B cell (primary cell): ENCODE data around the gene CSMD2. TPM values are rescaled to one million over a fixed set of nuclear protein-coding genes. Genes with fewer than 3 reads are reported as not detected.

Source experiments
- ATAC-seq: fragments of 200-7000 bp; cut with Tn5 transposase; one replicate; pipeline ENCODE4 v1.10.0; 2021; ENCODE audit warnings: low read depth, mild to moderate bottlenecking, moderate number of reproducible peaks, moderate library complexity
- CTCF ChIA-PET: fragments of 350-600 bp; sonication (Branson Sonifier 250); formaldehyde crosslinking; loops from one replicate; lab custom pipeline; 2021; ENCODE audit warnings: antibody characterized with exemption, inconsistent platforms; lab: Charles Lee
- POLR2A ChIA-PET: fragments of 350-600 bp; sonication (Branson Sonifier 250); formaldehyde crosslinking; loops from one replicate; lab custom pipeline; 2021; ENCODE audit warnings: antibody characterized with exemption; lab: Charles Lee
- DNase-seq: peaks from one replicate; pipeline ENCODE4 v3.0.0; 2013
- H2AFZ ChIP-seq: 2 replicates; pipeline ENCODE4 v1.6.1; 2012; ENCODE audit warnings: mild to moderate bottlenecking, low read depth, low read length; ENCODE audit not compliant: insufficient read depth, poor library complexity, severe bottlenecking
- H3K27ac ChIP-seq, 2 donors: 1 replicate in 1 of 2; 2 replicates in 1 of 2; pipeline ENCODE4 v1.5.1; 2012 to 2013; ENCODE audit warnings: low read length in 2 of 2, mild to moderate bottlenecking in 2 of 2, moderate library complexity in 1 of 2
- H3K27me3 ChIP-seq, 4 experiments: fragments of 200-600 bp in 1 of 4; sonication (generic) in 1 of 4; replicated peaks in 1 of 4; 1 replicate in 2 of 4; 2 replicates in 2 of 4; pipeline versions ENCODE4 v1.6.1 to v1.7.0; 2013 to 2016; ENCODE audit warnings: low read length in 3 of 4, mild to moderate bottlenecking in 2 of 4, mixed read lengths in 1 of 4, moderate library complexity in 1 of 4; ENCODE audit not compliant: insufficient read depth in 4 of 4, control insufficient read depth in 3 of 4; ENCODE audit errors: control extremely low read depth in 1 of 4
- H3K36me3 ChIP-seq, 2 experiments: replicated peaks in 1 of 2; 1 replicate in 1 of 2; 2 replicates in 1 of 2; pipeline versions ENCODE4 v1.6.1 to v1.7.1; 2013; ENCODE audit warnings: low read length in 1 of 2; ENCODE audit not compliant: insufficient read depth in 2 of 2, control insufficient read depth in 1 of 2; ENCODE audit errors: control extremely low read depth in 1 of 2, extremely low read depth in 1 of 2
- H3K4me1 ChIP-seq, 2 donors: fragments of 200-600 bp in 1 of 2; sonication (generic) in 1 of 2; 1 replicate in 1 of 2; 2 replicates in 1 of 2; pipeline versions ENCODE4 v1.5.1 to v1.6.1; 2013 to 2017; ENCODE audit warnings: low read length in 2 of 2; ENCODE audit not compliant: control insufficient read depth in 2 of 2, insufficient read depth in 2 of 2
- H3K4me2 ChIP-seq: replicated peaks from 2 replicates; pipeline ENCODE3; 2012; ENCODE audit warnings: mild to moderate bottlenecking, low read depth, low read length; ENCODE audit not compliant: poor library complexity, severe bottlenecking
- H3K4me3 ChIP-seq, 5 experiments: fragments of 200-600 bp in 1 of 5; sonication (generic) in 1 of 5; 1 replicate in 3 of 5; 2 replicates in 2 of 5; pipeline versions ENCODE4 v1.5.1 to v1.7.0; 2011 to 2016; ENCODE audit warnings: low read length in 4 of 5, mild to moderate bottlenecking in 4 of 5, low read depth in 2 of 5, control low read depth in 1 of 5, moderate library complexity in 1 of 5; ENCODE audit not compliant: insufficient read depth in 1 of 5; ENCODE audit errors: control extremely low read depth in 1 of 5, extremely low read depth in 1 of 5
- H3K79me2 ChIP-seq: fragments of 200-600 bp; sonication (generic); one replicate; pipeline ENCODE4 v1.6.0; 2016; ENCODE audit warnings: low read length; ENCODE audit not compliant: control insufficient read depth, insufficient read depth
- H3K9ac ChIP-seq: fragments of 200-600 bp; sonication (generic); 2 replicates; pipeline ENCODE4 v1.6.1; 2017; ENCODE audit warnings: mild to moderate bottlenecking, low read length, moderate library complexity
- H3K9me3 ChIP-seq, 3 donors: one replicate each; pipeline versions ENCODE4 v1.6.1 to v1.7.1; 2013; ENCODE audit warnings: low read length in 2 of 3; ENCODE audit not compliant: control insufficient read depth in 2 of 3, insufficient read depth in 1 of 3; ENCODE audit errors: control extremely low read depth in 1 of 3
- H4K20me1 ChIP-seq: 2 replicates; pipeline ENCODE4 v1.6.0; 2012; ENCODE audit warnings: mild to moderate bottlenecking, low read length; ENCODE audit not compliant: insufficient read depth, control insufficient read depth, poor library complexity, severe bottlenecking
- H3K27ac Mint-ChIP-seq: one replicate; pipeline ENCODE4 v1.8.0; 2021; ENCODE audit warnings: mixed read lengths
- H3K27me3 Mint-ChIP-seq: one replicate; pipeline ENCODE4 v1.8.0; 2021; ENCODE audit warnings: mixed read lengths
- H3K4me1 Mint-ChIP-seq: one replicate; pipeline ENCODE4 v1.8.0; 2021; ENCODE audit warnings: mixed read lengths
- H3K4me3 Mint-ChIP-seq: one replicate; pipeline ENCODE4 v1.8.0; 2021; ENCODE audit warnings: mixed read lengths
- H3K9me3 Mint-ChIP-seq: one replicate; pipeline ENCODE4 v1.8.0; 2022; ENCODE audit warnings: mixed read lengths; ENCODE audit not compliant: insufficient read depth
- EZH2 ChIP-seq: IDR thresholded peaks from 2 replicates; pipeline ENCODE4 v1.6.1; 2012; ENCODE audit warnings: borderline replicate concordance, low read depth, mild to moderate bottlenecking, moderate library complexity, low read length; ENCODE audit not compliant: insufficient read depth, poor library complexity, severe bottlenecking
- WGBS: methylation state at CpG from one replicate; pipeline ENCODE4 v1.1.5; 2013; ENCODE audit warnings: missing lambda C conversion rate; ENCODE audit not compliant: insufficient coverage; 5-methylcytosine and 5-hydroxymethylcytosine counted together
- intact Hi-C: fragments of 100-400 bp; cut with micrococcal nuclease; formaldehyde crosslinking; loops from one replicate; pipeline ENCODE4 v1.10.0; 2022
- polyA plus RNA-seq: library from polyadenylated mRNA; depleted of rRNA; stranded (reverse); fragments of >200 nt; gene quantifications from 2 replicates; pipeline ENCODE4 v1.2.3, GENCODE V29; 2012
- total RNA-seq, 2 donors: library from RNA; stranded (reverse); fragments of 120-200 nt in 1 of 2; gene quantifications; 1 replicate in 1 of 2; 2 replicates in 1 of 2; pipeline versions ENCODE4 v1.2.3 to v1.2.4, GENCODE V29; 2013 to 2022
- TF ChIP-seq, protein P1 (sequence below): fragments of 200-600 bp; IDR thresholded peaks from one replicate; pipeline ENCODE4 v1.8.0; 2022; ENCODE audit warnings: antibody characterized with exemption, mild to moderate bottlenecking

CSMD2 gene
- total and polyA plus RNA-seq, 2 donors (not counting 1 experiment from before 2014, with no cell fraction given), result not detected

DNA sequence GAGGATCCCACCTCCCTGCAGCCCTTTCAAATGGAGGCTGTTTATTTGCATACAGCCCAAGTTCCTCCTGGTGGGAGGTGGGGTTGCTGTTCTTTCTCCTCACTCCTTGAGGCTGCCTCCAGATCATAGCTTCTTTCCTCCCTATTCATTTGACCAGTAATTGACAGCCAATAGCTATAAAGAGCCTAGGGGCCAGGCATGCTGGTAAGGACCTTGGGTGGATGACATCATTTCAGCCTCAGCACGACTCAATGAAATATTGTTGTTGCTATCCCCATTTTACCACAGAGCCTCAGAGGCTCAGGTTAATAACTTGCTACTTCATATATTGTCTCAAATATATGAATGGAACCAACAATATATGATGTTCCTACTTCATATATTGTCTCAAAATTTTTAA lies 661.5 kb downstream of the CSMD2 start:
- peaks cover 10% of the 10 kb centered on the region for H3K4me1 Mint-ChIP-seq
- H3K27me3 Mint-ChIP-seq, result no peaks in the 10 kb centered on the region
- peaks cover 2% of the 10 kb centered on the region for H3K9me3 Mint-ChIP-seq
- no peak overlapping the region for H3K4me3 Mint-ChIP-seq
- no peak for ATAC-seq
- H3K27ac Mint-ChIP-seq, result no peak overlapping the region
- no CpG with 5 or more reads among the region's 1 CpG for WGBS
- H3K27me3 ChIP-seq, result no peaks in the 10 kb centered on the region
- H3K9ac ChIP-seq, result no peak overlapping the region
- TF ChIP-seq, protein P1, sequence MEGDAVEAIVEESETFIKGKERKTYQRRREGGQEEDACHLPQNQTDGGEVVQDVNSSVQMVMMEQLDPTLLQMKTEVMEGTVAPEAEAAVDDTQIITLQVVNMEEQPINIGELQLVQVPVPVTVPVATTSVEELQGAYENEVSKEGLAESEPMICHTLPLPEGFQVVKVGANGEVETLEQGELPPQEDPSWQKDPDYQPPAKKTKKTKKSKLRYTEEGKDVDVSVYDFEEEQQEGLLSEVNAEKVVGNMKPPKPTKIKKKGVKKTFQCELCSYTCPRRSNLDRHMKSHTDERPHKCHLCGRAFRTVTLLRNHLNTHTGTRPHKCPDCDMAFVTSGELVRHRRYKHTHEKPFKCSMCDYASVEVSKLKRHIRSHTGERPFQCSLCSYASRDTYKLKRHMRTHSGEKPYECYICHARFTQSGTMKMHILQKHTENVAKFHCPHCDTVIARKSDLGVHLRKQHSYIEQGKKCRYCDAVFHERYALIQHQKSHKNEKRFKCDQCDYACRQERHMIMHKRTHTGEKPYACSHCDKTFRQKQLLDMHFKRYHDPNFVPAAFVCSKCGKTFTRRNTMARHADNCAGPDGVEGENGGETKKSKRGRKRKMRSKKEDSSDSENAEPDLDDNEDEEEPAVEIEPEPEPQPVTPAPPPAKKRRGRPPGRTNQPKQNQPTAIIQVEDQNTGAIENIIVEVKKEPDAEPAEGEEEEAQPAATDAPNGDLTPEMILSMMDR, result no peak
- no peak for TF ChIP-seq EZH2
- no peaks in the 10 kb centered on the region for H3K36me3 ChIP-seq
- H3K4me1 ChIP-seq, result peaks cover 0 to 6% of the 10 kb centered on the region in 2 donors
- H3K27ac ChIP-seq, result no peak overlapping the region
- POLR2A ChIA-PET, result no interaction called here
- no peak overlapping the region for H2AFZ ChIP-seq
- no peaks in the 10 kb centered on the region for H4K20me1 ChIP-seq
- CTCF ChIA-PET, result no interaction called here
- no peaks in the 10 kb centered on the region for H3K79me2 ChIP-seq
- no peak for DNase-seq
- peaks cover 0 to 7% (median 0%) of the 10 kb centered on the region in 3 donors for H3K9me3 ChIP-seq
- no peak overlapping the region for H3K4me3 ChIP-seq
- intact Hi-C loops, result no loop called here
- H3K4me2 ChIP-seq, result no peak overlapping the region

DNA sequence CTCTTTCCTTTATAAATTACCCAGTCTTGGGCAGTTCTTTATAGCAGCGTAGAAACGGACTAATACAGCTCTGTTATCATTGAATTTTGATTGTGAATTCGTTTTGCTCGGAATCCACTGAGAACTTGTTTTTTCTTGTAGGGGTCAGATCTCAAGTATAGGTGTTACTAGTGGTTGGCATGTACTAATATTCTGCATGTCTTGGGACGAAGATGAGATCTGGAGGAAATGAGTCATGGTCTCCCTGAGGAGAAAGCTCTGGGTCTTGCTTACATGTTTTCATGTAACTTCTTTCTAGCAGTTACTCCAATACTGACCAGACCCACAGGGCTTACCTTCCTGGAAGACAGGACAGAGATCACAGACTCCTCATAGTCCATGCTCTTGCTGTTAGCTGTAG lies 662.3 kb downstream of the CSMD2 start:
- no peak overlapping the region for H3K4me2 ChIP-seq
- no peak overlapping the region for H3K4me3 Mint-ChIP-seq
- no peaks in the 10 kb centered on the region for H3K27me3 ChIP-seq
- ChIA-PET POLR2A (no interaction called here), CTCF (no interaction called here)
- ATAC-seq (no peak), DNase-seq (no peak)
- H3K9me3 Mint-ChIP-seq, result peaks cover 2% of the 10 kb centered on the region
- no peaks in the 10 kb centered on the region for H3K79me2 ChIP-seq
- H3K27me3 Mint-ChIP-seq, result no peaks in the 10 kb centered on the region
- 100% methylated on average over 2 of the region's 5 CpGs for WGBS
- TF ChIP-seq, protein P1, result no peak
- TF ChIP-seq EZH2, result no peak
- H3K27ac Mint-ChIP-seq, result no peak overlapping the region
- H3K4me1 ChIP-seq, result peaks cover 0 to 6% of the 10 kb centered on the region in 2 donors
- H3K36me3 ChIP-seq, result no peaks in the 10 kb centered on the region
- no peak overlapping the region for H2AFZ ChIP-seq
- H3K9ac ChIP-seq, result no peak overlapping the region
- intact Hi-C loops, result no loop called here
- peaks cover 0 to 10% (median 0%) of the 10 kb centered on the region in 3 donors for H3K9me3 ChIP-seq
- no peaks in the 10 kb centered on the region for H4K20me1 ChIP-seq
- H3K4me1 Mint-ChIP-seq, result peaks cover 10% of the 10 kb centered on the region
- H3K27ac ChIP-seq, result no peak overlapping the region
- H3K4me3 ChIP-seq, result no peak overlapping the region
